Thyroid gland (tissue), 4 donors: ENCODE data around the gene FZD2. TPM values are rescaled to one million over a fixed set of nuclear protein-coding genes. Genes with fewer than 3 reads are reported as not detected.

ENCODE experiments used
- DNase-seq, 2 donors: peaks; one replicate each; pipeline ENCODE4 v3.0.0-alpha.2; 2019
- H3K27ac ChIP-seq, 3 donors: fragments of 200-600 bp; sonication (generic); 1 replicate in 2 of 3; 2 replicates in 1 of 3; pipeline ENCODE4 v1.5.1; 2016 to 2019; ENCODE audit warnings: mild to moderate bottlenecking in 1 of 3, moderate library complexity in 1 of 3
- H3K27me3 ChIP-seq: fragments of 200-600 bp; sonication (generic); one replicate; pipeline ENCODE4 v1.5.1; 2019
- H3K36me3 ChIP-seq, 2 donors: fragments of 200-600 bp; sonication (generic); one replicate each; pipeline ENCODE4 v1.5.1; 2016 to 2019
- H3K4me1 ChIP-seq, 2 donors: fragments of 200-600 bp; sonication (generic); one replicate each; pipeline ENCODE4 v1.5.1; 2017 to 2019
- H3K4me3 ChIP-seq, 3 donors: fragments of 200-600 bp; sonication (generic); replicated peaks in 1 of 3; 1 replicate in 2 of 3; 2 replicates in 1 of 3; pipeline ENCODE4 v1.5.1; 2016; ENCODE audit warnings: mild to moderate bottlenecking in 1 of 3
- H3K9me3 ChIP-seq: fragments of 200-600 bp; sonication (generic); one replicate; pipeline ENCODE4 v1.5.1; 2017
- CTCF ChIP-seq, 6 experiments: fragments of 200-600 bp in 3 of 6; fragments of 450-650 bp in 3 of 6; sonication (generic) in 3 of 6; IDR thresholded peaks; one replicate each; pipeline ENCODE4 v1.5.1; 2016 to 2019; ENCODE audit warnings: antibody characterized with exemption in 6 of 6, mild to moderate bottlenecking in 2 of 6, inconsistent platforms in 1 of 6, moderate library complexity in 1 of 6
- POLR2A ChIP-seq, 2 donors: fragments of 450-650 bp; IDR thresholded peaks; one replicate each; pipeline ENCODE4 v1.6.1; 2017; ENCODE audit warnings: antibody characterized with exemption in 2 of 2, mild to moderate bottlenecking in 2 of 2, moderate library complexity in 1 of 2
- WGBS, 2 donors: methylation state at CpG; one replicate each; pipeline ENCODE4 v1.1.5; 2017; 5-methylcytosine and 5-hydroxymethylcytosine counted together
- intact Hi-C: fragments of 100-400 bp; cut with DNase I; formaldehyde crosslinking; loops from one replicate; pipeline ENCODE4 v1.15.1; 2023
- total RNA-seq, 4 donors: library from RNA; depleted of rRNA; stranded (reverse); fragments of >200 nt; gene quantifications; one replicate each; pipeline ENCODE4 v1.2.3, GENCODE V29; 2016

The FZD2 gene
- total RNA-seq, 4 donors from 2014 or later, result 1.8 to 7.1 (median 4.5) TPM

GRCh38 chr17:44527102-44527501, 30.2 kb upstream of the FZD2 start:
- Histone ChIP-seq H3K27ac (no peak overlapping the region), H3K9me3 (no peaks in the 10 kb centered on the region), H3K4me1 (no peaks in the 10 kb centered on the region), H3K4me3 (no peak overlapping the region), H3K27me3 (no peaks in the 10 kb centered on the region), H3K36me3 (no peaks in the 10 kb centered on the region)
- TF ChIP-seq POLR2A (IDR thresholded peaks at IDR 0.05) (no peak), CTCF (IDR thresholded peaks at IDR 0.05) (no peak)
- intact Hi-C loops, result no loop called here
- WGBS, 2 donors, result 91 to 100% methylated on average over 1 of the region's 1 CpG
- DNase-seq, result no peak

GRCh38 chr17:44527954-44528353, 29.3 kb upstream of the FZD2 start:
- WGBS, 2 donors, result 91 to 95% methylated on average over 17 to 27 of the region's 28 CpGs
- Histone ChIP-seq H3K4me1 (no peaks in the 10 kb centered on the region), H3K4me3 (no peak overlapping the region)

GRCh38 chr17:44529864-44530263, 27.4 kb upstream of the FZD2 start:
- no peak overlapping the region for H3K4me3 ChIP-seq
- WGBS, 2 donors, result 78 to 84% methylated on average over 3 of the region's 3 CpGs
- no peaks in the 10 kb centered on the region for H3K36me3 ChIP-seq
- H3K27me3 ChIP-seq, result no peaks in the 10 kb centered on the region
- no peaks in the 10 kb centered on the region for H3K9me3 ChIP-seq
- no peaks in the 10 kb centered on the region for H3K4me1 ChIP-seq
- H3K27ac ChIP-seq, result no peak overlapping the region
- TF ChIP-seq CTCF (IDR thresholded peaks at IDR 0.05) (no peak), POLR2A (IDR thresholded peaks at IDR 0.05) (no peak)
- DNase-seq, result no peak
- intact Hi-C loops, result loop anchor here (5.0 kb wide), 1 partner anchor 107 kb away; no protein-coding TSS in a partner anchor

More at GRCh38 chr17:44527954-44528353, 29.3 kb upstream of the FZD2 start:
- intact Hi-C loops, result no loop called here
- Histone ChIP-seq H3K9me3 (no peaks in the 10 kb centered on the region), H3K27ac (no peak overlapping the region), H3K27me3 (no peaks in the 10 kb centered on the region), H3K36me3 (no peaks in the 10 kb centered on the region)
- TF ChIP-seq POLR2A (IDR thresholded peaks at IDR 0.05) (no peak), CTCF (IDR thresholded peaks at IDR 0.05) (no peak)
- DNase-seq, result no peak

- Histone ChIP-seq H3K36me3 (no peaks in the 10 kb centered on the region), H3K27ac (no peak overlapping the region), H3K4me1 (peaks cover 0 to under 1% of the 10 kb centered on the region in 2 donors), H3K27me3 (no peaks in the 10 kb centered on the region), H3K4me3 (no peak overlapping the region), H3K9me3 (no peaks in the 10 kb centered on the region)
- intact Hi-C loops, result loop anchor here (5.0 kb wide), 1 partner anchor 106 kb away; no protein-coding TSS in a partner anchor
- TF ChIP-seq POLR2A (IDR thresholded peaks at IDR 0.05) (no peak), CTCF (IDR thresholded peaks at IDR 0.05) (no peak)
- WGBS, 2 donors, result 84 to 85% methylated on average over 7 of the region's 7 CpGs
- no peak for DNase-seq
Observed at GRCh38 chr17:44530896-44531418, 26.3 kb upstream of the FZD2 start.

- 45 to 49% methylated on average over 21 of the region's 21 CpGs for WGBS, 2 donors
- no peak overlapping the region for H3K4me3 ChIP-seq
Observed at GRCh38 chr17:44533533-44534246, 23.6 kb upstream of the FZD2 start.

More at GRCh38 chr17:44533533-44534246, 23.6 kb upstream of the FZD2 start:
- intact Hi-C loops, result loop anchor here (5.0 kb wide), 1 partner anchor 104 kb away; no protein-coding TSS in a partner anchor
- Histone ChIP-seq H3K27me3 (no peaks in the 10 kb centered on the region), H3K36me3 (no peaks in the 10 kb centered on the region), H3K4me1 (peaks cover 0 to 9% of the 10 kb centered on the region in 2 donors), H3K9me3 (no peaks in the 10 kb centered on the region), H3K27ac (peak overlapping the region in 1 of 3 donors; percentile 46)
- TF ChIP-seq POLR2A (IDR thresholded peaks at IDR 0.05) (no peak), CTCF (IDR thresholded peaks at IDR 0.05) (peak; percentile 51 to 82 (median 74))
- DNase-seq, result peak; percentile 77 to 81
